Central memory CD4-positive, alpha-beta T cell (primary cell): ENCODE results near the gene FZD8.

Experiments used
- DNase-seq: peaks from one replicate; pipeline ENCODE4 v3.0.0; 2022

Gene FZD8

GRCh38 chr10:35600193-35600592 is 41.9 kb downstream of the FZD8 start:
- no peak for DNase-seq

GRCh38 chr10:35598379-35598778 is 43.7 kb downstream of the FZD8 start:
- no peak for DNase-seq

GRCh38 chr10:35595106-35595505 is 47.0 kb downstream of the FZD8 start:
- DNase-seq, result no peak

- no peak for DNase-seq
Measured at GRCh38 chr10:35594115-35595079, 47.7 kb downstream of the FZD8 start.

- DNase-seq, result no peak
Measured at GRCh38 chr10:35592441-35592840, 49.7 kb downstream of the FZD8 start.

GRCh38 chr10:35588836-35589235 is 53.3 kb downstream of the FZD8 start:
- no peak for DNase-seq
